K562 (cell line): Measurements from ENCODE around the gene CREB3L2.

Experiments
- BDP1 ChIP-seq: IDR thresholded peaks from 3 replicates; pipeline ENCODE4 v1.6.1; 2011; ENCODE audit not compliant: insufficient read length, insufficient read depth
- BRD9 ChIP-seq: fragments of 450-650 bp; IDR thresholded peaks from 2 replicates; pipeline ENCODE4 v1.6.1; 2018; ENCODE audit warnings: low read depth; ENCODE audit not compliant: partially characterized antibody
- CEBPB ChIP-seq: fragments of 450-650 bp; IDR thresholded peaks from 2 replicates; pipeline ENCODE4 v1.6.1; 2016; ENCODE audit warnings: missing genetic modification characterization, missing compliant biosample characterization
- CTCF ChIP-seq, 3 experiments: IDR thresholded peaks in 2 of 3; conservative IDR thresholded peaks in 1 of 3; 2 replicates each; pipeline ENCODE4 v1.5.1; 2011 to 2012; ENCODE audit warnings: low read length in 3 of 3, mild to moderate bottlenecking in 3 of 3, control low read depth in 2 of 3, improper control_type of control experiment in 1 of 3, inconsistent platforms in 1 of 3, low read depth in 1 of 3, mixed read lengths in 1 of 3, moderate library complexity in 1 of 3; ENCODE audit not compliant: insufficient read depth in 2 of 3
- E2F4 ChIP-seq: sonication (generic); formaldehyde crosslinking; IDR thresholded peaks from 2 replicates; pipeline ENCODE4 v1.8.0; 2022; ENCODE audit warnings: mild to moderate bottlenecking, low read depth, missing genetic modification reagents
- KAT2B ChIP-seq: IDR thresholded peaks from one replicate; pipeline ENCODE4 v1.6.1; 2012; ENCODE audit warnings: low read depth, mild to moderate bottlenecking, control low read depth, inconsistent platforms, low read length, moderate library complexity
- MCM2 ChIP-seq: fragments of 450-650 bp; IDR thresholded peaks from 2 replicates; pipeline ENCODE4 v1.6.1; 2017; ENCODE audit warnings: low read depth, mild to moderate bottlenecking
- MYC ChIP-seq, 2 experiments: fragments of 250-450 bp in 1 of 2; sonication (Bioruptor Pico) in 1 of 2; IDR thresholded peaks; 2 replicates each; pipeline versions ENCODE4 v1.5.1 to v1.6.1; 2012 to 2021; ENCODE audit warnings: low read depth in 2 of 2, borderline replicate concordance in 1 of 2, improper control_type of control experiment in 1 of 2, low read length in 1 of 2, mild to moderate bottlenecking in 1 of 2, moderate library complexity in 1 of 2
- PHF21A ChIP-seq: fragments of 450-650 bp; IDR thresholded peaks from 2 replicates; pipeline ENCODE4 v1.6.1; 2017; ENCODE audit warnings: low read depth, borderline replicate concordance
- POLR2A ChIP-seq: fragments of 450-650 bp; conservative IDR thresholded peaks from 2 replicates; pipeline ENCODE4 v1.6.1; 2016
- RHOXF2B ChIP-seq: fragments of 250-450 bp; sonication (Bioruptor Pico); conservative IDR thresholded peaks from 2 replicates; pipeline ENCODE4 v1.5.1; 2021
- SMARCC2 ChIP-seq: fragments of 450-650 bp; IDR thresholded peaks from 2 replicates; pipeline ENCODE4 v1.6.1; 2017; ENCODE audit warnings: antibody characterized with exemption, moderate library complexity, mild to moderate bottlenecking, low read depth
- ZNF76 ChIP-seq: fragments of 250-450 bp; sonication (Bioruptor Pico); IDR thresholded peaks from 2 replicates; pipeline ENCODE4 v1.4.0; 2020; ENCODE audit warnings: mild to moderate bottlenecking, moderate library complexity, borderline replicate concordance

GRCh38 chr7:137962875-137963507 lies 38.9 kb downstream of the CREB3L2 start:
- TF ChIP-seq MYC (IDR thresholded peaks at IDR 0.05; ENCODE audit: low read depth, low read length) (peak; percentile 74), MYC (CRISPR knock-in tag; IDR thresholded peaks at IDR 0.05; ENCODE audit: borderline replicate concordance, low read depth) (no peak), CTCF (IDR thresholded peaks at IDR 0.05 in 2 of 3, conservative IDR thresholded peaks at IDR 0.05 in 1 of 3; ENCODE audit: insufficient read depth in 2 of 3, low read depth in 1 of 3, low read length in 3 of 3) (no peak), KAT2B (no peak), BRD9 (peak; percentile 72), POLR2A (no peak), PHF21A (peak; percentile 66; the same call in 1 of the 2 replicates), ZNF76 (CRISPR knock-in tag) (no peak), E2F4 (CRISPR knock-in tag) (no peak), RHOXF2B (CRISPR knock-in tag) (no peak), MCM2 (no peak), SMARCC2 (peak; percentile 99), BDP1 (no peak), CEBPB (tag) (no peak)
